WI38 (cell line): Measurements from ENCODE around the gene MTHFD2.

Experiments
- H3K4me3 ChIP-seq: 2 replicates; pipeline ENCODE4 v1.5.1; 2011; ENCODE audit warnings: low read depth, mild to moderate bottlenecking, control low read depth, low read length
- CTCF ChIP-seq: IDR thresholded peaks from 2 replicates; pipeline ENCODE4 v1.5.1; 2012; ENCODE audit warnings: low read depth, mild to moderate bottlenecking, control low read depth, low read length

The MTHFD2 gene

GRCh38 chr2:74232426-74232825 is 34.0 kb downstream of the MTHFD2 start:
- no peak for TF ChIP-seq CTCF
- H3K4me3 ChIP-seq = no peak overlapping the region

- no peak for TF ChIP-seq CTCF
- H3K4me3 ChIP-seq = no peak overlapping the region
These were observed 35.2 kb downstream of the MTHFD2 start for GRCh38 chr2:74233648-74234047.

- H3K4me3 ChIP-seq = no peak overlapping the region
- no peak for TF ChIP-seq CTCF
These were observed 36.6 kb downstream of the MTHFD2 start for GRCh38 chr2:74235041-74235440.

GRCh38 chr2:74238879-74239278 is 40.5 kb downstream of the MTHFD2 start:
- TF ChIP-seq CTCF = no peak
- H3K4me3 ChIP-seq = no peak overlapping the region

GRCh38 chr2:74239346-74239745 is 40.9 kb downstream of the MTHFD2 start:
- no peak for TF ChIP-seq CTCF
- H3K4me3 ChIP-seq = no peak overlapping the region

- H3K4me3 ChIP-seq = no peak overlapping the region
- no peak for TF ChIP-seq CTCF
These were observed 44.1 kb downstream of the MTHFD2 start for GRCh38 chr2:74242354-74243071.

GRCh38 chr2:74244286-74244685 is 45.9 kb downstream of the MTHFD2 start:
- TF ChIP-seq CTCF = no peak
- no peak overlapping the region for H3K4me3 ChIP-seq
